ENCODE data around the gene KRT77.

GRCh38 chr12:52684431-52684830 lies 18.9 kb downstream of the KRT77 start:
- TF ChIP-seq CREB1 (IDR thresholded peaks at IDR 0.05; ENCODE audit: low read depth) (no peak), CTCF (IDR thresholded peaks at IDR 0.05 in 2 of 3, conservative IDR thresholded peaks at IDR 0.05 in 1 of 3; ENCODE audit: control insufficient read depth in 2 of 3, extremely low read depth in 1 of 3, insufficient read depth in 1 of 3, low read depth in 3 of 3, low read length in 3 of 3) (no peak), RFX5 (IDR thresholded peaks at IDR 0.05; ENCODE audit: low read depth, low read length) (no peak), EZH2 (IDR thresholded peaks at IDR 0.05; ENCODE audit: borderline replicate concordance, control insufficient read depth, low read depth, low read length) (no peak), ATF3 (IDR thresholded peaks at IDR 0.05; ENCODE audit: borderline replicate concordance, extremely low read depth, low read depth, low read length) (no peak), POLR2A (IDR thresholded peaks at IDR 0.05; ENCODE audit: low read depth, low read length) (no peak), YY1 (IDR thresholded peaks at IDR 0.05; ENCODE audit: low read depth, low read length) (no peak)

All from GM12878 (cell line).